Ovary (tissue), 3 donors: ENCODE data around the gene SRRM2.

Experiments used
- CTCF ChIP-seq, 3 donors: fragments of 450-650 bp in 2 of 3; fragments of 200-600 bp in 1 of 3; IDR thresholded peaks; one replicate each; pipeline versions ENCODE4 v1.5.1 to v1.8.0; 2016 to 2022; ENCODE audit warnings: antibody characterized with exemption in 3 of 3, mild to moderate bottlenecking in 1 of 3
- POLR2A ChIP-seq: fragments of 450-650 bp; IDR thresholded peaks from one replicate; pipeline ENCODE4 v1.6.1; 2017; ENCODE audit warnings: antibody characterized with exemption, mild to moderate bottlenecking, moderate library complexity
- donor health status: DM: no; HTN: no; CAD: no.

- TF ChIP-seq CTCF (IDR thresholded peaks at IDR 0.05) (no peak), POLR2A (no peak)
These were observed 24.2 kb downstream of the SRRM2 start for GRCh38 chr16:2776500-2777139.
